K562 treated with DMSO at 1 percent for 4 hours (cell line): ENCODE results near the gene BST2. TPM values are rescaled to one million over a fixed set of nuclear protein-coding genes. Genes with fewer than 3 reads are reported as not detected.

Experiments
- total RNA-seq: library from RNA; unstranded; fragments of 300-600 nt; gene quantifications from 2 replicates; pipeline ENCODE4 v1.2.3, GENCODE V29; 2022; ENCODE audit not compliant: insufficient read depth

BST2 gene, protein sequence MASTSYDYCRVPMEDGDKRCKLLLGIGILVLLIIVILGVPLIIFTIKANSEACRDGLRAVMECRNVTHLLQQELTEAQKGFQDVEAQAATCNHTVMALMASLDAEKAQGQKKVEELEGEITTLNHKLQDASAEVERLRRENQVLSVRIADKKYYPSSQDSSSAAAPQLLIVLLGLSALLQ
- 559 and 568 TPM in 2 replicates for total RNA-seq

DNA sequence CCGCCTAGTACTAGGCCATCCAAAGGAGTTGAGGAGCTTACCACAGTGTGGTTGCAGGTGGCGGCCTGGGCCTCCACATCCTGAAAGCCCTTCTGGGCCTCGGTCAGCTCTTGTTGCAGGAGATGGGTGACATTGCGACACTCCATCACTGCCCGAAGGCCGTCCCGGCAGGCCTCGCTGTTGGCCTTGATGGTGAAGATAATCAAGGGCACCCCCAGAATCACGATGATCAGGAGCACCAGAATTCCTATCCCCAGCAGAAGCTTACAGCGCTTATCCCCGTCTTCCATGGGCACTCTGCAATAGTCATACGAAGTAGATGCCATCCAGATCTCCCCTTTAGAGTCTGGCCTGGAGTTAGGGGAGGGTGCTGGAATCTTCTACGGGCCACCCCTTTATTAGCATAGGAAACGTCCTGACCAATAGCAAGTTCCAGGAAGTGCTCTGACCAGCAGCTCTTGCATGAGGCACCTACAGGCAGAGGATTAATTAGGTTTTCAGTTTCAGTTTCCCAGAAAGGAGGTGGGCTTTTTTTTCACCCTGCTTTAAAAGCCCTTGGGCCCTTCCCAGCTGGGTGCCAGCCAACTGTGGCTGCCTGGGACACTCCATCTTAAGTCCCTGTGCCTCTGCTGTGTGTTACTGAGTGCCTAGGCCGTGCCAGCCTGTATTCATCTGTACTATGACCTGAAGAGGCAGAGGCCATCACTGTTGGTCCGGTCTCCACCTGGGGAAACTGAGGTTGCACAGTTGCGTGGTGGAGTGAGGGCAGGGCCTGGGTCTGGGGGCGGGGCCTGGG is at the start of gene BST2:
TSS of gene BST2 (minus strand) at position 381 of the 796 bp plus-strand sequence. CDS start at position 326, 55 bp downstream.

GRCh38 chr19:17448131-17448967 is 42.9 kb upstream of the BST2 start, which contains the start of gene TMEM221:
TMEM221 (minus strand) TSS chr19:17448668; CDS start chr19:17448462, 206 bp downstream.

DNA sequence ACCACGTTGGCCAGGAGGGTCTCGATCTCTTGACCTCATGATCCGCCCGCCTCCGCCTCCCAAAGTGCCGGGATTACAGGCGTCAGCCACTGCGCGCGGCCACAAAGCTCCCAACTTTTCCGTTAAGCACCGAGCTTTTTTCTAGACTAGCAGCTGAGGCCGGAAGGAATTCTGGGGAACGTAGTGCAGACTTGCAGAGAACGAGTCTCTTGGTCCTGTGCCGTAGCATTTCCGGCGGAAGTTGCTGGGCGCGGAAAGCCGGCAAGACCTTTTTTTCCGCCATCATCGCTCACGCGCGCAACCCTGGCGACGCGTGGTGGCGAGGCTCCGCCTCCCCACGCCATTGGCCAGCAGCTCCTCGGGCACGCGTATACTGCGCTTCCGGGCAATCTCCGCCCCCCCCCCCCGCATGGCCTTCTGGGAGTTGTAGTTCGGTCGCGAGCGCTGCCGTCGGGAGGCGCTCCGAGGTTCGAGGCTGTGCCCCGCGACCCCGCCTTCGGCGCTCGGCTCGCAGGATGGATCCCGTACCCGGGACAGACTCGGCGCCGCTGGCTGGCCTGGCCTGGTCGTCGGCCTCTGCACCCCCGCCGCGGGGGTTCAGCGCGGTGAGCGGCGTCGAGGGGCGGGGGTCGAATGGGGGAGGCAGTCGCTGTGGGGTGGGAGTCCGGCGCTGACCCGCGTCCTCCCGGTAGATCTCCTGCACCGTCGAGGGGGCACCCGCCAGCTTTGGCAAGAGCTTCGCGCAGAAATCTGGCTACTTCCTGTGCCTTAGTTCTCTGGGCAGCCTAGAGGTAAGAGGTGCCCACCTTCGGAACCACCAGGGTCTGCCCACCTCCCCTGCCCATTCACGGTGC is 14.4 kb upstream of the BST2 start, which contains the start of gene MVB12A:
TSS of gene MVB12A (plus strand) at position 427 of the 854 bp plus-strand sequence. CDS start at position 516, 89 bp downstream.

GRCh38 chr19:17393914-17394313 is 11.5 kb downstream of the BST2 start, which contains the start of gene CCDC194:
CCDC194 (minus strand) TSS chr19:17394196; CDS start chr19:17394158, 38 bp downstream.

DNA sequence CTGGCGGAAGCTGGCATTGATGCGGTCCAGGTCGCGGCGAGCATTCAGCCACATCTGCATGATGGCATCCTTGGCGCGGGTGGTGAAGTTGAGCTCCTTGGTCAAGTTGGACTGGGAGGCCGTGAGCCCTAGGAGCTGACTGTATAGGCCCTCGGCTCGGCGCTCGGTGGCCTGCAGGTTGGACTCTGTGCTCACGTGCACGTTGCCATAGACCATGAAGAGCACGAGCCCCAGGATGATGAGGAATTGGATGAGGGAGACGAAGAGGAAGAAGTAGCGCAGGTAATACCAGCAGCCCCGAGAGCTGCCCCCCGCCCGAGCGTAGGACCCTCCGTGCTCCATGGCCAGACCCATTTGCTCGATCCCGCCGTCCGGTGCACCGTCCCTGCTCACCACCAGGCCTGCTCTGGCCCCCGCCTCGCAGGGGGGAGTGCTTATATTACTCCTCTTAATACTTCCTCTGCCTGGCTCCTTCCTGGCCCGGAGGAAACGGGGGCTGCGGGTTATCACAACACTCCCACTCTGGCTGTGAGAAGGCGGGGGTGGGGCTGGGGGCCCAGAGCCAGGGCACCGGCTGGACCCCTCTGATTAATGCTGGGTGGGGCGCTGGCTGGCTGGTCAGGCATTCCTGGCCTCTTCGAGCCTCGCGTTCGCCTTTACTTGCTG is 28.4 kb downstream of the BST2 start, which contains the start of gene PLVAP:
TSS of gene PLVAP (minus strand) at position 408 of the 666 bp plus-strand sequence. CDS start at position 354, 54 bp downstream.

Other genes with a start within 250 kb of the BST2 start
- 39.2 and 46.9 TPM in 2 replicates for gene USE1, start 190.3 kb downstream of the BST2 start, total RNA-seq
- gene OCEL1, start 179.4 kb downstream of the BST2 start, total RNA-seq: 60.4 and 70.3 TPM in 2 replicates
- 129 and 155 TPM in 2 replicates for gene NR2F6, start 159.7 kb downstream of the BST2 start, total RNA-seq
- not detected in 2 replicates for gene USHBP1, start 140.9 kb downstream of the BST2 start, total RNA-seq
- 90.0 and 120 TPM in 2 replicates for gene BABAM1, start 138.2 kb downstream of the BST2 start, total RNA-seq
- gene ANKLE1, start 123.7 kb downstream of the BST2 start, total RNA-seq: 2.9 and 4.2 TPM in 2 replicates
- 28.5 and 38.4 TPM in 2 replicates for gene ABHD8, start 102.2 kb downstream of the BST2 start, total RNA-seq
- 106 and 115 TPM in 2 replicates for gene MRPL34, start 99.8 kb downstream of the BST2 start, total RNA-seq
- gene DDA1, start 96.1 kb downstream of the BST2 start, total RNA-seq: 48.4 and 62.2 TPM in 2 replicates
- 7.5 and 12.0 TPM in 2 replicates for gene ANO8, start 70.8 kb downstream of the BST2 start, total RNA-seq
- 58.9 and 72.2 TPM in 2 replicates for gene GTPBP3, start 68.1 kb downstream of the BST2 start, total RNA-seq
- gene PLVAP, start 28.3 kb downstream of the BST2 start, total RNA-seq: 1.4 TPM in 1 of 2 replicates, not detected in the other
- gene CCDC194, start 11.4 kb downstream of the BST2 start, total RNA-seq: 1.3 TPM in 1 of 2 replicates, not detected in the other
- 75.4 and 81.5 TPM in 2 replicates for gene MVB12A, start 14.4 kb upstream of the BST2 start, total RNA-seq
- not detected in 2 replicates for gene TMEM221, start 43.0 kb upstream of the BST2 start, total RNA-seq
- gene NXNL1, start 55.3 kb upstream of the BST2 start, total RNA-seq: not detected in 2 replicates
- gene SLC27A1, start 64.9 kb upstream of the BST2 start, total RNA-seq: 2.2 and 3.1 TPM in 2 replicates
- 171 and 183 TPM in 2 replicates for gene PGLS, start 106.0 kb upstream of the BST2 start, total RNA-seq
- gene COLGALT1, start 150.0 kb upstream of the BST2 start, total RNA-seq: 81.7 and 93.7 TPM in 2 replicates